GM12873 (cell line): ENCODE data around the gene TOB1.

Source experiments
- CTCF ChIP-seq: IDR thresholded peaks from 2 replicates; pipeline ENCODE4 v1.5.1; 2012; ENCODE audit warnings: low read depth, mild to moderate bottlenecking, moderate library complexity, low read length, control low read depth; ENCODE audit not compliant: insufficient read depth; ENCODE audit errors: missing control alignments

The TOB1 gene

GRCh38 chr17:50883850-50884438 lies 17.8 kb upstream of the TOB1 start:
- no peak for TF ChIP-seq CTCF

- TF ChIP-seq CTCF, result no peak
Measured at GRCh38 chr17:50882851-50883250, 16.7 kb upstream of the TOB1 start.

- TF ChIP-seq CTCF, result no peak
Measured at GRCh38 chr17:50881182-50881581, 15.0 kb upstream of the TOB1 start.

- TF ChIP-seq CTCF, result no peak
Measured at GRCh38 chr17:50879086-50879485, 12.9 kb upstream of the TOB1 start.

GRCh38 chr17:50877838-50878237 lies 11.7 kb upstream of the TOB1 start:
- TF ChIP-seq CTCF, result no peak

- TF ChIP-seq CTCF, result no peak
Measured at GRCh38 chr17:50875074-50875473, 8.9 kb upstream of the TOB1 start.

GRCh38 chr17:50872710-50873424 lies 6.7 kb upstream of the TOB1 start:
- no peak for TF ChIP-seq CTCF
